SIG-M5 (cell line): ENCODE results near the gene LGI4.
"Not testable (repeated sequence)": the region's sequence is repeated elsewhere in the genome, so short reads cannot be mapped to it uniquely, and the experiment has no call there.

Experiments used
- DNase-seq: peaks from one replicate; lab custom pipeline; 2025; lab: John Stamatoyannopoulos, UW

Gene LGI4

DNA sequence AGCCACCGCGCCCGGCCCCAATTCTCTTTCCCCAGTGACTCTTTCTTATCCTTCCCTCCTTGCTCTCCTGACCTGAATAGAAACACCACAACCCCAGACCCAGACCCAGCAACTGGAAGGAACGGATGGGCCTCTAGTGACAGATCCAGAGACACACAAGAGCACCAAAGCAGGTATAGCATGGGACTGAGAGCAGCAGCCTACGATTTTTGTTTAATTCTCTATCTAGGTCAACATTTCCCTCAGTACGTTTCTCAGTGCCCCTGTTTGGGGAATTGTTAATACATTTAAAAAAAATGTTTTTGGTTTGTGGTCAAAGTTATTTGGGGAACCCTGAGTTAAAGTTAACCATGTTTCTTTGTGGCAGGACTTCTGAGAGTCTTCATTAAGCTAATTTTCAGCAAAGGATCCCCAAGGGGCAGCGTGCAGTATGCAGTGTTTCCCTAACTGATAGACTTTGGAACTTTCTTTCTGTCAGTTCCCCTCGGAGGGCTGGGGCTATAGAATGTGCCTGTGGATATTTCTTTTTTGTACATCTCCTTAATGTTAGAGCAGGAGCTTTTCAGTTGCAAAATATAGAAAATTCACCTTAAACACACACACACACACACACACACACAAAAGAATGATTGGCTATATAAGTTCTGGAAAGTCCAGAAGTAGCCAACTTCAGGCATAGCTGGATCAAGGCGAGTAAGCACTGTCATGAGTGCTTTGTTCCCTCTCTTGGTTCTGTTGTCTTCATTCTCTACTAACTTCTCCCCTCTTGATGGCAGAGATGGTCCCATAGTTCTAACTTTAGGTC, 26.0 kb upstream of the LGI4 start:
- DNase-seq = no peak

DNA sequence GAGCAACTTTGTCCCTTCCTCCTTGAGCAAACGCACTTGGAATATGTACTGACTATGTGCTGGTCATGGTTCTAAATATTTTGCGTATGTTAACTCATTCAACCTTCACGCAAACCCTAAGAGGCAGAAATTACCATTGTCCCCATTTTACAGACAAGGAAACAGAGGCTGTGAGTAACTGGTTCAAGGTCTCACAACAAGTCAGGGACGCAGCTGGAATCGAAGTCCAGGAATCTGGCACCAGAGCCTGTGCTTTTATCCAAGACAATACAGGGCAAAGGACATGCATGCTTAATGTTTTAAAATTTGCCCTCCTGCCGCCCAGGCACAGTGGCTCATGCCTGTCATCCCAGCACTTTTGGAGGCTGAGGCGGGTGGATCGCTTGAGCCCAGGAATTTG, 24.7 kb upstream of the LGI4 start:
- no peak for DNase-seq

DNA sequence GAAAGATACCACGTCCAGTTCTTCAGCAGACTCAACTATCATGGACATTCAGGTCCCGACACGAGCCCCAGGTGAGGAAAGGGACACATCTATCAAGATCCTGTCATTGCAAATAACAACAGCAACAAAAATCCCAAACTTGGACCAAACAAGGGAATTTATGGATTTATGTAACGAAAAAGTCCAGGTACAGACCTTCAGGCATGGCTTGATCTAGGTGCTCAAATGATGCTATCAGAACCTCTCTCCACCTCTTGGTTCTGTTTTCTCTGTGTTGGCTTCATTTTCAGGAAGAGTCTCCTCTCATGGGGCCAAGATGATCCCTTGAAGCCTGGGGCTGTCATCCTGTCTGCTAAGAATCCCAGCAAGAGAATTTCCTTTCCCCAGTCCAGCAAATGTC, 22.6 kb upstream of the LGI4 start:
- no peak for DNase-seq

GRCh38 chr19:35156673-35157014, 21.8 kb upstream of the LGI4 start:
- DNase-seq = no peak

DNA sequence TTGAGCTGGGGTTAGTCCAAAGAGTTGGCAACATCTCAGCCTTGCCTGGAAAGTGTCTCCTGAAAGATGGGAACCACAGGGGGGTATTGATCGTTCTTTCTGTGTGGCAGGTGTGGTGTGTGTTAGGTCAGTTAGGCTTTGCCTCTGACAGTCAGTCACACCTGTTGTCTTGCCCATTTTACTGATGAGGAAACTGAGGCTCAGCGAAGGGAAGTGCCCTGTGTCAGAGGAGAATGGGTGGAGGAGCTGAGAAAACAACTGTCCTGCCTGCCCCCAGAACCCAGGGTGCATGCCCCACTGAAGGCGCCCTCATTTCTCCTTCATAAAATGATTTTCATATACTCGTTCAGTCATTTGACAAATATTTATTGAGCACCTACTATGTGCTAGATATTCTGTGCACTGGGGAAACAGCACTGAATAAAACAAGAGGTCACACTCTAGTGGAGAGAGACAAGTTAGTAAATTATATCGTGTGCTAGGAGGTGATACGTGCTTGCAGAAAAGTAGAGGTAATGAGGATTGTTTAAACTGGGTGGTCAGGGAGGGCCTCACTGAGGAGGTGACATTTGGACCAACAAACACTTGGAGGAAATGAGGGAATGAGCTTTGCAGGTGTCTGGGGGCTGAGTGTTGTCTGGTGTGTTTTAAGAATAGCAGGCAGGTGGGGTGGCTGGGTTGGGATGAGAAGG, 21.3 kb upstream of the LGI4 start:
- no peak for DNase-seq

DNA sequence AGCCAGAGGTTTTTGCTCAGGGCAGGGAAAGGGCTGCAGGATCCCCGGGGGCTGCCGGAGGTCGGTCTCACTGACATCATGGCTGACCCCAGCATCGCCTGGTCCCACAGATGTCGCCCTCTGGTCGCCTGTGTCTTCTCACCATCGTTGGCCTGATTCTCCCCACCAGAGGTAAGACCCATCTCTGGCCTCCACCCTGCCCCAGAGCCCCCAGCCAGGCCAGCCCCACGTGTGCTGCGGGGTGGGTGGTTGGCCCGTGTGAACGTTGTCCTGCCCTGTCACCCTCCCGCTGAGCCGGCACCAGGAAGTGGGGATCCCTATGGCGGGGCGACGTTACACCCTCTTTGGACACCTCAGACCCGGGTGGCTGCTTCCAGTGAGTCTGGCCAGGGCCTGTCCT, 20.6 kb upstream of the LGI4 start:
- DNase-seq = no peak

DNA sequence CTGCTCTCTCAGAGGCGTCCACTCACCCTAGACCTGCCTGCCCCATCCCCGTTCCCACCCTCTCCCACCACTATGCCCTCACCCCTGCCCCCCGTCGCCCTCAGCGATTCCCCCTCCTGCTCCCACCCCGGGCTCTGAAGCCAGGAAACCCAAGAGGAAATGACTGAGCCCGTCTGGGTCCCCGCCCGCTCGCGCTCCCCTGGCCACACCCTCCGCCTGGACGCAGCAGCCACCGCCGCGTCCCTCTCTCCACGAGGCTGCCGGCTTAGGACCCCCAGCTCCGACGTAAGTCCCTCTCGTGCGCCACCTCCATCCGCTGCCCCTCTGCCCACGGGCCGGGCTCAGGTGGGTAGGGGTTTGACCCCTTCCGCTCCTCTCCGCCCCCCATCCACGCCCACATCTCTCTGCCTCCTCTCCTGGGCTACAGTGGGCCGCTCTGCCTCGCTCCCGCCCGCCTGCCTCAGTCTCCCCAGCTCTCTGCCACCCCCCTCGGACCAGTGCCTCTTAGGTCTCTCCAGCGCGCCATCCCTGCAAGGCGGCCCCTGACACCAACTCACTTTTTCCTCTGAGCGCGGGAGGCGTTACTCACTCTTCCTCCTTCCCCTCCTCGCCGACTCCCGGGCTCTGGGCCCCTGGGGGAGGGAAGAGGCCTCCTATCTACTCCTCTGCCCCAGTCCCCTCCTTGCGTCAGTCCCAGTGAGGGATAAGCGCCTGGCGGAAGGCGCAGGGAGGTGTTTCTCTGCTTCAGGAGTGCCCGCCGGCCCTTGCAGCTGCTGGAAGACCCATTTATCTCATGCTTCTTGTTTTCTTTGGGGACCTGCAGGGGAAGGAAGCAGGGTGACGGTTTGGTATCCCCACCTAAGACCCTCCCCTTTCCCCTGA, 19.9 kb upstream of the LGI4 start, which contains the start of gene FXYD5:
Gene FXYD5, plus strand, starts transcription at position 211 of the 882 bp plus-strand sequence. CDS start 816 bp downstream, outside the sequence.
- peak; percentile 66 for DNase-seq

DNA sequence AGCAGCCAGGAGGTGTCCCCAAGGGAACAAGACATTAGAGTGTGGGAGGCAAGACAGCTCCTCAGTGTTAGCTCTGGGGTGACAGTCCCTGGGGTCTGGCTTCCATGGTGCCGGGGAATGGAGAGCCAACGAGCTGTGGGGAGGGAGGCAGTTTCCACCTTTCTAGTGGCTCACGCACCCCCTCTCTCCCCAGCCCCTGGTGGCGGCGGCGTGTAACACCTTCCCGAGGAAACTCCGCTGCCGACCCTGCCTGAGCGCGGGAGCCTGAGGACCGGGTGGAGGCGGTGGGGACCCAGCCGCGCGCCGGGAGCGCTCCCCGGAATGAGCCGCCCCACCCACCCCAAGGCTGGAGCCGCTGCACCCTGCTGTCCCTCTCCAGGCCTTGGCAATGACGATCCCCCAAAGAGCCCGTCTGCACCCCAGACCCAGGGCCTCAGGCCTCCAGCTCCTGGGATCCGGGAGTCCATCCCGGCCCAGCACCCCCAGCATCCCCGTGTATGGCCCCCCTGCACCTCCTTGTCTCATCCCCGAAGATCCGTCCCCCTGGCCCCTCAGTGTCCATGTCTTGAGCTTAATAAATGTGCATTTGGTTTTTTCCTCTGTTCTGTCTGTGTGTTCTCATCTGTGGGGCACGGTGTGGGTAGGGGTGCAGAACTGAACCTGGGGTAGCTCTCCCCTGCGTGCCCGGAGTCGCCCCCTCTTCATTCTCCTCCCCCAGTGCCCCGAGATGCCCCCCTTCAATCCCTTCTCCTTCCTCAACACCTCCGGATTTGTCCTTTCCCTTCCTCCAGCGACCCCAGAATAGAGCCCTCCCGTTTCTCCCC, 19.1 kb upstream of the LGI4 start:
- DNase-seq = no peak

DNA sequence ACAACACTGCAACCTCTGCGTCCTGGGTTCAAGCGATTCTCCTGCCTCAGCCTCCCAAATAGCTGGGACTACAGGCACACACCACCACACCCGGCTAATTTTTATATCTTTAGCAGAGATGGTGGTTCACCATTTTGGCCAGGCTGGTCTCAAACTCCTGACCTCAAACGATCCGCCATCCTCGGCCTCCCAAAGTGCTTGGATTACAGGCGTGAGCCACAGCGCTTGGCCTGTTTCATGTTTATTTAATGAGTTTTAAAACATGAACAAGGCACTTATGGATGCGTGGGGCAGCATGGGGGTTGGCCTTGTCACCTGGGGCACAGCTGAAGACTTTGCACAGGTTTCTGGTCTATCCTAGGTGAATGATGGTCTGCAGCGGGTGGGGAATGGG, 18.3 kb upstream of the LGI4 start:
- not testable (repeated sequence) for DNase-seq

DNA sequence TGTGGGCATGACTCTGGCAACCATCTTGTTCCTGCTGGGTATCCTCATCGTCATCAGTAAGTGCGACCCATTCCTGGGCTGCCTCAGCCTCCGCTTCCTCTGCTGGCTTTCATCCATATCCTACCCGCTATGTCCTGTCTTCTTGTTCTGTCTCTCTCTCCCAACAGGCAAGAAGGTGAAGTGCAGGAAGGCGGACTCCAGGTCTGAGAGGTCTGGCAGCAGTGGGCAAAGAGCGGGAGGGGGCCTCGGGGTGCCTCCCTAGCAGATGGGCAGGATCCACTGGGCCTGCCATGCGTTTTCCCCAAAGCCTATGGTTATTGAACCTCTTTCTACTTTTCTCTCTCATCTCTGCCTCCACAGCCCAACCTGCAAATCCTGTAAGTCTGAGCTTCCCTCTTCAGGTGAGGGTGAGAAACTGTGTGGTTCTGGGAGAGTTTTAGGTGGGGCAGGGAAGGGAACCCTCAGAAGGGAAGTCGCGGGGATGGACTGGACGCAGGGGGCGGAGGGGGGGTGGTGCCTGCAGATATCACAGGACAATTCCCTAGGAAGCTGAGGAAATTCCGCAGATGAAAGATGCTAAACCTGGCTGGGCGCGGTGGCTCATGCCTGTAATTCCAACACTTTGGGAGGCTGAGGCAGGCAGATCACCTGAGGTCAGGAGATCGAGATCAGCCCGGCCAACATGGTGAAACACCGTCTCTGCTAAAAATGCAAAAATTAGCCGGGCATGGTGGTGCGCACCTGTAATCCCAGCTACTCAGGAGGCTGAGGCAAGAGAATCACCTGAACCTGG, 16.6 kb upstream of the LGI4 start:
- DNase-seq = no peak

GRCh38 chr19:35150445-35150844, 15.6 kb upstream of the LGI4 start:
- DNase-seq = no peak

GRCh38 chr19:35149463-35149862, 14.6 kb upstream of the LGI4 start:
- DNase-seq = no peak

GRCh38 chr19:35146746-35147459, 12.0 kb upstream of the LGI4 start:
- DNase-seq = no peak

DNA sequence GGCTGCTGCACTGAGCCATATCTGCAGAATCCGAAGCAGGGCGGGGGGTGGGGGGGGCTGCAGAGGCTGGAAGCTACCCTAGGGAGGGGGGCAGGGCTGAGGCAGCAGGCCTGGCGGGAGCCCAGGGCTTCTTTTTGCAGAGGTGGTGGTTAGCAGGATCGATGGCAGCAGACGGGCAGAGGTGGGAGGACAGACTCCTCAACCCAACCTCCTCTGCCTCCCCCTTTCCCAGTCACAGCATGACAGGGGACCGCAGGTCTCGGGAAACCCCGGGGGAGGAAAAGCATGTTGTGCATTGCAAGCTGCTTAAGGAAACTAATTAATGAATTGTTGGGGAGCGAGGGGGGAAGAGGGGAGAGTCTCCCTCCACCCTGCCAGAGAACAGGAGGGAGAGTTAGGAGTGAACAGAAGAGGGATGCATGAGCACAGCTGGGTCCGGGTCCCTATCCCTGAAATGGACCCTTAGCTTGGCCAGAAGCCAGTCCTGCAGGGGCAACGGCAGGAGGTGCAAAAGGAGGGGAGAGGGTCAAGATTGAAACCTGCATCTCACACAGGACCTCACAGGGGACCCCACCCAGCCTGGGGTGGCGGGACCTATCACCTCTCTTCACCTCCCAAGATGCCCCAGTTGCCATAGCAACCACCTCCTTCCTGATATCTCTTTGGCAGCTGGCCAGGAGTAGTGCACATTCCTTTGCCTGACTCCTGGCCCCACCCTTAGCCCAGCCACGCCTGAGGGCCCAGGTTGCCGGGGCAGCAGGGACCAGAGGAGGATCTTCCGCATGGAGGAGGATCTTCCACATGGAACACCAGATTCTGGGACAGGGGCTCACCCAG, 10.0 kb upstream of the LGI4 start:
- no peak for DNase-seq

DNA sequence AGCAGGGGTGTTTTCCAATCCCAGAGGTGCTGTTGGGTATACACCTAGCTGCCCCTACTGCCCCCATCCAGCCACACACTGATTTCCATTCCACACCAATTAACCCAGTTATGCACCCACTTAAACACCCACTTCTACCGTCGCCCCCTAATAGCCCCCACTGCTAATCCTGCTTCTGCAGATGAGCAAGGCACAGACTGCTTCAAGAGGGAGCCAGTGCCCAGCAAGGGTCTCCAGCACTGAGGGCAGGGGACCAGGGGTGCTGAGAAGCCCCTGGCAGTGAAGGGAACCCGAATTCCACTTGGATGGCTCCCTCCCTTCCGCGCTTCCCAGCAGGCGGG, 9.4 kb upstream of the LGI4 start:
- no peak for DNase-seq

DNA sequence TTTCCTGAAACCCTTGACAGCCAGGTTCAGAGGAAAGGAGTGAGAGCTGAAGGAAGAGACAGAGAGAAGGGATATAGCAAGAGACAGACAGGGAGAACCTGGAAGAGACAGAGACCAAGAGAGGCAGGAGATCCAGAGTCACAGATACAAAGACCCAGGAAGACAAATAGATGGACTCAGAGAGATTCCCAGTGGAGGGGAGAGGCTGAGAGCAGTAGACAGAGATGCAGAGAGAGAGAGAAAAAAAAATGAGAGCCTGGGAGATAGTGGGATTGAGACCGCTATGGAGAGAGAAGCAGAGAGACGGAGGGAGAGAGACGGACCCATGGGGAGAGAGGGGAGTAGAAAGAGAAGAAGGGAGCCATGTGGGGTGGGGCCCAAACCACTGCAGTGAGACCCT, 9.0 kb upstream of the LGI4 start:
- DNase-seq = no peak

- DNase-seq = no peak
Measured at GRCh38 chr19:35143231-35143715, 8.4 kb upstream of the LGI4 start, which contains the start of gene FXYD7. FXYD7 (plus strand) TSS chr19:35143255; CDS start chr19:35143334, 79 bp downstream.

DNA sequence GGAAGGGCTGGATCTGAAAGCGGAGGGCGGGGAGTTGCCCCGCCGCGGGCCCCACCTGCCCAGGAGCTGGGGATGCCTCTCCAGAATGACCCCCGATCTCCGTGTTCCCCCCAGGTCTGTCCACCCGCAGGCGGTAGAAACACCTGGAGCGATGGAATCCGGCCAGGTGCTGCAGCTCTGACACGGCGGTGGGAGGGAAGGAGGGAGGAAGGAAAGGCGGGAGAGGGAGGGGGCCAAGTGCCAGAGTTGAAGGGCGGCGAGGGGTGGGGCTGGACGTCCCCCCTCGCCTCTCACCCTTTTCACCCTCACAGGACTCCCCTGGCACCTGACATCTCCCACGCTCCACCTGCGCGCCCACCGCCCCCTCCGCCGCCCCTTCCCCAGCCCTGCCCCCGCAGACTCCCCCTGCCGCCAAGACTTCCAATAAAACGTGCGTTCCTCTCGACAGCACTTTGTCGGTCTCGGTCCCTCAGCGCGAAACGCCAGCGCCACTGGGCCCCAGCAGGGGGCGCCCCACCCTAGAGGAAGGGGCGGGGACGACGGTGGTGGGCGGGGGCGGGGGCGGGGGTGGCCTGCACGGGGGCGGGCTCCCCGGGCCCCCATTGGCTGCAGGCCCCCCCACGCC, 7.9 kb upstream of the LGI4 start:
- no peak for DNase-seq
